Calu3 (cell line): Measurements from ENCODE around the gene BRS3. TPM values are rescaled to one million over a fixed set of nuclear protein-coding genes. Genes with fewer than 3 reads are reported as not detected.

ENCODE experiments used
- BruUV-seq: library from RNA; stranded (reverse); fragments of 400-500 nt; replicated peaks from 2 replicates; lab custom pipeline; 2021; lab: Mats Ljungman, UMichigan
- CTCF ChIA-PET: fragments of 300-600 bp; sonication (Branson Sonifier 250); formaldehyde crosslinking; loops from one replicate; lab custom pipeline; 2022; ENCODE audit warnings: antibody characterized with exemption; lab: Charles Lee
- DNase-seq: peaks from one replicate; pipeline ENCODE4 v3.0.0; 2022
- H3K27ac Mint-ChIP-seq: one replicate; pipeline ENCODE4 v1.8.0; 2022; ENCODE audit warnings: mixed read lengths; ENCODE audit not compliant: unreplicated experiment
- H3K27me3 Mint-ChIP-seq: one replicate; pipeline ENCODE4 v1.8.0; 2022; ENCODE audit warnings: mixed read lengths; ENCODE audit not compliant: unreplicated experiment
- H3K36me3 Mint-ChIP-seq: one replicate; pipeline ENCODE4 v1.8.0; 2022; ENCODE audit warnings: mild to moderate bottlenecking, moderate library complexity, mixed read lengths; ENCODE audit not compliant: insufficient read depth, unreplicated experiment
- H3K4me1 Mint-ChIP-seq: one replicate; pipeline ENCODE4 v1.8.0; 2022; ENCODE audit warnings: mild to moderate bottlenecking, low read depth, mixed read lengths; ENCODE audit not compliant: unreplicated experiment
- H3K4me3 Mint-ChIP-seq: one replicate; pipeline ENCODE4 v1.8.0; 2022; ENCODE audit warnings: mild to moderate bottlenecking, low read depth, moderate library complexity, mixed read lengths; ENCODE audit not compliant: unreplicated experiment
- H3K9me3 Mint-ChIP-seq: one replicate; pipeline ENCODE4 v1.8.0; 2022; ENCODE audit warnings: low read depth, mixed read lengths; ENCODE audit not compliant: unreplicated experiment
- CTCF ChIP-seq: fragments of 200-600 bp; IDR thresholded peaks from one replicate; pipeline ENCODE4 v1.8.0; 2022; ENCODE audit warnings: antibody characterized with exemption; ENCODE audit not compliant: unreplicated experiment
- intact Hi-C: fragments of 100-400 bp; cut with micrococcal nuclease; formaldehyde crosslinking; loops from one replicate; pipeline ENCODE4 v1.10.0; 2022; ENCODE audit not compliant: unreplicated experiment
- total RNA-seq: library from RNA; stranded (reverse); gene quantifications from 2 replicates; pipeline ENCODE4 v1.2.3, GENCODE V29; 2022

Gene BRS3
- total RNA-seq, 1 experiment from 2014 or later: not detected

GRCh38 chrX:136476501-136476900 lies 11.2 kb upstream of the BRS3 start:
- CTCF ChIA-PET: no interaction called here
- H3K4me1 Mint-ChIP-seq: no peaks in the 10 kb centered on the region
- BruUV-seq: no TSS peak
- H3K4me3 Mint-ChIP-seq: no peak overlapping the region
- no peaks in the 10 kb centered on the region for H3K36me3 Mint-ChIP-seq
- DNase-seq: no peak
- no peaks in the 10 kb centered on the region for H3K9me3 Mint-ChIP-seq
- H3K27ac Mint-ChIP-seq: no peak overlapping the region
- H3K27me3 Mint-ChIP-seq: peaks cover 26% of the 10 kb centered on the region
- intact Hi-C loops: no loop called here
- TF ChIP-seq CTCF: no peak

GRCh38 chrX:136477026-136477425 lies 10.7 kb upstream of the BRS3 start:
- Mint-ChIP-seq H3K27ac (no peak overlapping the region), H3K4me3 (no peak overlapping the region), H3K36me3 (no peaks in the 10 kb centered on the region), H3K9me3 (no peaks in the 10 kb centered on the region), H3K27me3 (peaks cover 26% of the 10 kb centered on the region), H3K4me1 (no peaks in the 10 kb centered on the region)
- no TSS peak for BruUV-seq
- peak; percentile 29 for TF ChIP-seq CTCF
- CTCF ChIA-PET: interaction anchor here (0.6 kb wide), 1 partner anchor 38 kb away, joined by 5 read pairs; no protein-coding TSS in a partner anchor
- DNase-seq: peak; percentile 23
- intact Hi-C loops: no loop called here

GRCh38 chrX:136480383-136480782 lies 7.4 kb upstream of the BRS3 start:
- BruUV-seq: no TSS peak
- H3K27me3 Mint-ChIP-seq: peaks cover 28% of the 10 kb centered on the region

GRCh38 chrX:136488706-136489105 lies 959 bp downstream of the BRS3 start:
- TF ChIP-seq CTCF: no peak
- Mint-ChIP-seq H3K4me1 (no peaks in the 10 kb centered on the region), H3K9me3 (no peaks in the 10 kb centered on the region), H3K4me3 (no peak overlapping the region), H3K36me3 (no peaks in the 10 kb centered on the region), H3K27ac (no peak overlapping the region), H3K27me3 (peaks cover 73% of the 10 kb centered on the region)
- BruUV-seq: no TSS peak
- DNase-seq: no peak
- CTCF ChIA-PET: no interaction called here
- intact Hi-C loops: loop anchor here (5.0 to 10.0 kb wide), 2 partner anchors 91 to 324 kb away; no protein-coding TSS in a partner anchor

More at GRCh38 chrX:136480383-136480782, 7.4 kb upstream of the BRS3 start:
- Mint-ChIP-seq H3K4me1 (no peaks in the 10 kb centered on the region), H3K27ac (no peak overlapping the region), H3K36me3 (no peaks in the 10 kb centered on the region), H3K9me3 (no peaks in the 10 kb centered on the region), H3K4me3 (no peak overlapping the region)
- intact Hi-C loops: loop anchor here (10.0 kb wide), 1 partner anchor 316 kb away; no protein-coding TSS in a partner anchor
- TF ChIP-seq CTCF: no peak
- CTCF ChIA-PET: no interaction called here
- no peak for DNase-seq
